Measurements from ENCODE around the gene CHD6.

The CHD6 gene

GRCh38 chr20:41452226-41452625 lies 166.0 kb downstream of the CHD6 start (continued):
- no peak for TF ChIP-seq SNAI2 (CRISPR knock-in tag; IDR thresholded peaks at IDR 0.05)
- no peak for TF ChIP-seq ZFP3 (CRISPR knock-in tag; IDR thresholded peaks at IDR 0.05)

- TF ChIP-seq ZNF70 (CRISPR knock-in tag; IDR thresholded peaks at IDR 0.05) (no peak), GLIS3 (CRISPR knock-in tag; IDR thresholded peaks at IDR 0.05) (no peak), TCF4 (CRISPR knock-in tag; IDR thresholded peaks at IDR 0.05; ENCODE audit: borderline replicate concordance) (no peak), CSDC2 (CRISPR knock-in tag; IDR thresholded peaks at IDR 0.05) (no peak), CREB5 (CRISPR knock-in tag; IDR thresholded peaks at IDR 0.05; ENCODE audit: low read depth) (no peak)
- no peak for ATAC-seq
Measured at GRCh38 chr20:41447006-41447405, 171.2 kb downstream of the CHD6 start.

- no peak for TF ChIP-seq CREB5 (CRISPR knock-in tag; IDR thresholded peaks at IDR 0.05; ENCODE audit: low read depth)
- no peak for TF ChIP-seq PPARA (CRISPR knock-in tag; IDR thresholded peaks at IDR 0.05; ENCODE audit: borderline replicate concordance)
- TF ChIP-seq TSHZ2 (CRISPR knock-in tag; IDR thresholded peaks at IDR 0.05), result no peak
- no peak for TF ChIP-seq ZNF565 (CRISPR knock-in tag; conservative IDR thresholded peaks at IDR 0.05; ENCODE audit: low read depth)
- TF ChIP-seq TCF4 (CRISPR knock-in tag; IDR thresholded peaks at IDR 0.05; ENCODE audit: borderline replicate concordance), result no peak
- no peak for TF ChIP-seq ZFP30 (CRISPR knock-in tag; IDR thresholded peaks at IDR 0.05)
- TF ChIP-seq SNAI2 (CRISPR knock-in tag; IDR thresholded peaks at IDR 0.05), result no peak
- no peak for ATAC-seq
Measured at GRCh38 chr20:41446456-41446855, 171.7 kb downstream of the CHD6 start.

GRCh38 chr20:41444821-41445220 lies 173.4 kb downstream of the CHD6 start:
- no peak for TF ChIP-seq TCF4 (CRISPR knock-in tag; IDR thresholded peaks at IDR 0.05; ENCODE audit: borderline replicate concordance)
- no peak for TF ChIP-seq CSDC2 (CRISPR knock-in tag; IDR thresholded peaks at IDR 0.05)
- TF ChIP-seq GLIS3 (CRISPR knock-in tag; IDR thresholded peaks at IDR 0.05), result no peak
- no peak for TF ChIP-seq ZFP3 (CRISPR knock-in tag; IDR thresholded peaks at IDR 0.05)
- no peak for TF ChIP-seq BACH2 (CRISPR knock-in tag; IDR thresholded peaks at IDR 0.05; ENCODE audit: borderline replicate concordance)
- TF ChIP-seq ISL1 (CRISPR knock-in tag; IDR thresholded peaks at IDR 0.05), result no peak
- TF ChIP-seq CSRNP3 (CRISPR knock-in tag; IDR thresholded peaks at IDR 0.05), result no peak
- no peak for TF ChIP-seq ESRRG (CRISPR knock-in tag; IDR thresholded peaks at IDR 0.05)
- no peak for TF ChIP-seq OSR1 (CRISPR knock-in tag; IDR thresholded peaks at IDR 0.05)
- TF ChIP-seq ZNF8 (CRISPR knock-in tag; IDR thresholded peaks at IDR 0.05), result no peak
- no peak for TF ChIP-seq ZFP30 (CRISPR knock-in tag; IDR thresholded peaks at IDR 0.05)
- no peak for ATAC-seq

- TF ChIP-seq BACH2 (CRISPR knock-in tag; IDR thresholded peaks at IDR 0.05; ENCODE audit: borderline replicate concordance) (no peak), ZC3H10 (CRISPR knock-in tag; IDR thresholded peaks at IDR 0.05) (no peak), RARB (CRISPR knock-in tag; IDR thresholded peaks at IDR 0.05) (no peak), TOX (CRISPR knock-in tag; IDR thresholded peaks at IDR 0.05; ENCODE audit: borderline replicate concordance) (no peak), ZNF565 (CRISPR knock-in tag; conservative IDR thresholded peaks at IDR 0.05; ENCODE audit: low read depth) (no peak), GLIS3 (CRISPR knock-in tag; IDR thresholded peaks at IDR 0.05) (no peak), ZNF70 (CRISPR knock-in tag; IDR thresholded peaks at IDR 0.05) (no peak), ZFP3 (CRISPR knock-in tag; IDR thresholded peaks at IDR 0.05) (no peak), TCF4 (CRISPR knock-in tag; IDR thresholded peaks at IDR 0.05; ENCODE audit: borderline replicate concordance) (no peak), CSDC2 (CRISPR knock-in tag; IDR thresholded peaks at IDR 0.05) (no peak), SNAI2 (CRISPR knock-in tag; IDR thresholded peaks at IDR 0.05) (no peak), POU6F1 (CRISPR knock-in tag; IDR thresholded peaks at IDR 0.05; ENCODE audit: borderline replicate concordance, low read depth) (no peak), PPARA (CRISPR knock-in tag; IDR thresholded peaks at IDR 0.05; ENCODE audit: borderline replicate concordance) (no peak), ZNF8 (CRISPR knock-in tag; IDR thresholded peaks at IDR 0.05) (no peak), OSR1 (CRISPR knock-in tag; IDR thresholded peaks at IDR 0.05) (no peak), CREB5 (CRISPR knock-in tag; IDR thresholded peaks at IDR 0.05; ENCODE audit: low read depth) (no peak)
- ATAC-seq, result no peak
Measured at GRCh38 chr20:41443691-41444090, 174.5 kb downstream of the CHD6 start.
